Measurements from ENCODE around the gene COL25A1. TPM values are rescaled to one million over a fixed set of nuclear protein-coding genes. Genes with fewer than 3 reads are reported as not detected.

The COL25A1 gene
- total RNA-seq, 1 donor, result 0.27 TPM

GRCh38 chr4:109199585-109199984, 102.9 kb downstream of the COL25A1 start:
- TF ChIP-seq CTCF (IDR thresholded peaks at IDR 0.05; ENCODE audit: insufficient read depth, low read length), result no peak
- no peak overlapping the region for H3K4me3 ChIP-seq (ENCODE audit: low read depth, low read length)
- DNase-seq (ENCODE audit: low read depth), result no peak

GRCh38 chr4:109195646-109196045, 106.8 kb downstream of the COL25A1 start:
- DNase-seq (ENCODE audit: low read depth), result no peak
- H3K4me3 ChIP-seq (ENCODE audit: low read depth, low read length), result no peak overlapping the region
- no peak for TF ChIP-seq CTCF (IDR thresholded peaks at IDR 0.05; ENCODE audit: insufficient read depth, low read length)

GRCh38 chr4:109191216-109191615, 111.2 kb downstream of the COL25A1 start:
- DNase-seq (ENCODE audit: low read depth), result no peak
- no peak for TF ChIP-seq CTCF (IDR thresholded peaks at IDR 0.05; ENCODE audit: insufficient read depth, low read length)

GRCh38 chr4:109186458-109186945, 116.0 kb downstream of the COL25A1 start:
- no peak overlapping the region for H3K4me3 ChIP-seq (ENCODE audit: low read depth, low read length)
- TF ChIP-seq CTCF (IDR thresholded peaks at IDR 0.05; ENCODE audit: insufficient read depth, low read length), result no peak
- no peak for DNase-seq (ENCODE audit: low read depth)

More at GRCh38 chr4:109191216-109191615, 111.2 kb downstream of the COL25A1 start:
- H3K4me3 ChIP-seq (ENCODE audit: low read depth, low read length), result no peak overlapping the region

GRCh38 chr4:109185951-109186350, 116.5 kb downstream of the COL25A1 start:
- H3K4me3 ChIP-seq (ENCODE audit: low read depth, low read length), result no peak overlapping the region
- TF ChIP-seq CTCF (IDR thresholded peaks at IDR 0.05; ENCODE audit: insufficient read depth, low read length), result no peak
- no peak for DNase-seq (ENCODE audit: low read depth)

GRCh38 chr4:109185548-109185947, 116.9 kb downstream of the COL25A1 start:
- no peak for DNase-seq (ENCODE audit: low read depth)
- TF ChIP-seq CTCF (IDR thresholded peaks at IDR 0.05; ENCODE audit: insufficient read depth, low read length), result no peak
- no peak overlapping the region for H3K4me3 ChIP-seq (ENCODE audit: low read depth, low read length)

- peak; percentile 2 for DNase-seq (ENCODE audit: low read depth)
- no peak overlapping the region for H3K4me3 ChIP-seq (ENCODE audit: low read depth, low read length)
- no peak for TF ChIP-seq CTCF (IDR thresholded peaks at IDR 0.05; ENCODE audit: insufficient read depth, low read length)
These were observed 117.9 kb downstream of the COL25A1 start for GRCh38 chr4:109184491-109184961.
